GM12865 (cell line): ENCODE data around the gene LRP6.
A peak's percentile ranks its signal among the peaks of the same experiment; 100 is the strongest.

ENCODE experiments used
- DNase-seq: peaks from one replicate; pipeline ENCODE4 v3.0.0; 2010; ENCODE audit warnings: low read depth
- H3K4me3 ChIP-seq: 2 replicates; pipeline ENCODE4 v1.5.1; 2011; ENCODE audit warnings: mild to moderate bottlenecking, low read depth, low read length, control low read depth
- CTCF ChIP-seq: IDR thresholded peaks from 2 replicates; pipeline ENCODE4 v1.5.1; 2011; ENCODE audit warnings: low read length, control low read depth, low read depth, inconsistent platforms; ENCODE audit not compliant: insufficient read depth; ENCODE audit errors: missing control alignments

The LRP6 gene

GRCh38 chr12:12070674-12071656 is 195.9 kb downstream of the LRP6 start, which contains the start of gene BCL2L14:
Gene BCL2L14 (plus strand): TSS chr12:12070939. CDS start chr12:12079306, 8,367 bp downstream.
- peak within 1 kb of the TSS; percentile 40 for H3K4me3 ChIP-seq
- no peak for TF ChIP-seq CTCF
- DNase-seq = peak; percentile 67

- H3K4me3 ChIP-seq = no peak overlapping the region
- no peak for TF ChIP-seq CTCF
- DNase-seq = no peak
Observed at GRCh38 chr12:12069821-12070548, 196.9 kb downstream of the LRP6 start.

- no peak overlapping the region for H3K4me3 ChIP-seq
- TF ChIP-seq CTCF = no peak
- DNase-seq = no peak
Observed at GRCh38 chr12:12068751-12069150, 198.1 kb downstream of the LRP6 start.
